Measurements from ENCODE around the gene HIC1. TPM values are rescaled to one million over a fixed set of nuclear protein-coding genes. Genes with fewer than 3 reads are reported as not detected.
A peak's percentile ranks its signal among the peaks of the same experiment; 100 is the strongest.

Gene HIC1
- total RNA-seq, 1 donor from 2014 or later = 97.9 TPM

DNA sequence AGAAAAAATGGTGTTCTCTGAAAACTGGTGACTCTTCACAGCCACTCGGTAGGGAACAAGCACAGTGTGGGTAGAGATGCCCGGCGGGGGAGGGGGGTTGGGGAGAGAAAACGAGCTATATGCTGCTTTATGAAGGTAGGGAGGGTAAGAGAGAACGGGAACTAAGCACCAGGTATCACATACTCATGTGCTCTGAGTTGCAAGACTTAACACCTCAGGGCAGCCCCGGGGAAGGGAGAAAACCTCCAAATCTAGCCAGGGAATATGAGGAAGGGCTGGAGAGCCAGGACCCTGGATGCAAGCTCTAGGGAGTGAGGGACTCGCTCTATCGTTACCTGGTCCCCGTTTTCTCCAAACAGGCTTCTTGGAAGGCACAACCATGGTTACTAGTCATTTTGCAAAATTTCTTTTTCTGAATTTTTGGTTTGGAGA is 35.3 kb downstream of the HIC1 start:
- no peak for DNase-seq (ENCODE audit: low spot score in 2 of 2, unreplicated experiment in 2 of 2)
- no peaks in the 10 kb centered on the region for H3K27me3 Mint-ChIP-seq (ENCODE audit: low read depth)
- no peak overlapping the region for H3K4me3 Mint-ChIP-seq
- H3K4me1 Mint-ChIP-seq = peaks cover 74% of the 10 kb centered on the region
- peak overlapping the region; percentile 90 for H3K27ac Mint-ChIP-seq
- H3K36me3 Mint-ChIP-seq = peaks cover 5% of the 10 kb centered on the region
- no peaks in the 10 kb centered on the region for H3K9me3 Mint-ChIP-seq
- TF ChIP-seq, protein P1, sequence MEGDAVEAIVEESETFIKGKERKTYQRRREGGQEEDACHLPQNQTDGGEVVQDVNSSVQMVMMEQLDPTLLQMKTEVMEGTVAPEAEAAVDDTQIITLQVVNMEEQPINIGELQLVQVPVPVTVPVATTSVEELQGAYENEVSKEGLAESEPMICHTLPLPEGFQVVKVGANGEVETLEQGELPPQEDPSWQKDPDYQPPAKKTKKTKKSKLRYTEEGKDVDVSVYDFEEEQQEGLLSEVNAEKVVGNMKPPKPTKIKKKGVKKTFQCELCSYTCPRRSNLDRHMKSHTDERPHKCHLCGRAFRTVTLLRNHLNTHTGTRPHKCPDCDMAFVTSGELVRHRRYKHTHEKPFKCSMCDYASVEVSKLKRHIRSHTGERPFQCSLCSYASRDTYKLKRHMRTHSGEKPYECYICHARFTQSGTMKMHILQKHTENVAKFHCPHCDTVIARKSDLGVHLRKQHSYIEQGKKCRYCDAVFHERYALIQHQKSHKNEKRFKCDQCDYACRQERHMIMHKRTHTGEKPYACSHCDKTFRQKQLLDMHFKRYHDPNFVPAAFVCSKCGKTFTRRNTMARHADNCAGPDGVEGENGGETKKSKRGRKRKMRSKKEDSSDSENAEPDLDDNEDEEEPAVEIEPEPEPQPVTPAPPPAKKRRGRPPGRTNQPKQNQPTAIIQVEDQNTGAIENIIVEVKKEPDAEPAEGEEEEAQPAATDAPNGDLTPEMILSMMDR (IDR thresholded peaks at IDR 0.05; ENCODE audit: unreplicated experiment) = no peak

DNA sequence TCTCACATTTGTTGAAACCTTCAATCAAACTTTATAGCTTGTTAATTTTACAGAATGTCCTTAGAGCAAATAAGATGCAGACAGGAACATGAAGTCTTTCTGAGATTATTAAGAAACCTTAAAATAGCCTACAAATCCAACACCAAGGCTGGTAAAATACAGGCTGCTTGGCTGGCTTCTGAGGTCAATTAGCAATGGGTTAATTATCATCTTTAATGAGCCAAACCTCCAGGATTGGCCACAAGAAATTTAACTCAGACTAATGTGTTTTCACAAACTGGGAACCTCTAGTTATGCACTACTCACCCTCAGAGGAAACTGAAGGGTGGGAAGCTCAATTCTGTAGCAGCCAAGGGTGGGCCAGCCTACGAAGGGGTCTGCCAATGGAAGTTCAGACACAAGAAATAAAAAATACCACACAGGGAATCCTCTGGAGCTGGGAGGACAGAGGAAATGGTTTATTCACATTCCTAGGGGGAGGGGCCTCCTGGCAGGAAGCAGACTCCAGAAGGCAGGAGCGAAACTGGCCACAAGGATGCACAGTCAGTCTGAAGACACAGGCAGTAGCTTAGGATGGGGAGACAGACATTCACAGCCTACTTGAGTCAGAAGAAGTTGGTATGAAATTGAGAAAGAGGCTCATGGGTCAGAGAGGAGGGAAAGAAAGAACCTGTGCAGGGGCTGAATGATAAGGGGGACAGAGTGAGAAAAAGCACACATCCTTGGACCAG is 36.1 kb downstream of the HIC1 start:
- peak; percentile 49 to 69 for DNase-seq (ENCODE audit: low spot score in 2 of 2, unreplicated experiment in 2 of 2)
- Mint-ChIP-seq H3K9me3 (no peaks in the 10 kb centered on the region), H3K4me3 (no peak overlapping the region), H3K4me1 (peaks cover 72% of the 10 kb centered on the region), H3K36me3 (peaks cover 5% of the 10 kb centered on the region), H3K27ac (peak overlapping the region; percentile 90), H3K27me3 (ENCODE audit: low read depth) (no peaks in the 10 kb centered on the region)
- TF ChIP-seq, protein P1 (IDR thresholded peaks at IDR 0.05; ENCODE audit: unreplicated experiment) = no peak

DNA sequence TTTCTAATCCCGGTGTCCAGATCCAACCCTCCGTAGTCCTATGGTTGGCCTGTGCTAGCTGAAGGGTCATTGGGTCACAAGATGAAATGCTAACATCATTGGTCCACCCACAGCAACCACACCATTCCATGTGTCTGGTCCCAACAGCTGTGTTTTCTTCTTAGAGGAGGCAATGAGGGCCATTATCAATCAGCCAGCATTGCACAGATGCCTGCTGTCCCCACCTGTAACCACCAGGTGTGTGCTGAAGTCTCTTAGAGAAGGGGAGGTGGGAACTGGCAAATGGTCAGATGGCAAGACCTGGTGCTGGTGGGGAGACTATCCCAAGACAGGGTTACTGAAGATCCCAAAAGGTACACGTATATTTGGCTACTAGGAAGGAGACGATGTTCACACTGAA is 37.4 kb downstream of the HIC1 start:
- Mint-ChIP-seq H3K4me1 (peaks cover 67% of the 10 kb centered on the region), H3K9me3 (no peaks in the 10 kb centered on the region), H3K27me3 (ENCODE audit: low read depth) (no peaks in the 10 kb centered on the region), H3K36me3 (peaks cover 5% of the 10 kb centered on the region), H3K4me3 (no peak overlapping the region), H3K27ac (peak overlapping the region; percentile 63)
- TF ChIP-seq, protein P1 (IDR thresholded peaks at IDR 0.05; ENCODE audit: unreplicated experiment) = no peak
- DNase-seq (ENCODE audit: low spot score in 2 of 2, unreplicated experiment in 2 of 2) = no peak

DNA sequence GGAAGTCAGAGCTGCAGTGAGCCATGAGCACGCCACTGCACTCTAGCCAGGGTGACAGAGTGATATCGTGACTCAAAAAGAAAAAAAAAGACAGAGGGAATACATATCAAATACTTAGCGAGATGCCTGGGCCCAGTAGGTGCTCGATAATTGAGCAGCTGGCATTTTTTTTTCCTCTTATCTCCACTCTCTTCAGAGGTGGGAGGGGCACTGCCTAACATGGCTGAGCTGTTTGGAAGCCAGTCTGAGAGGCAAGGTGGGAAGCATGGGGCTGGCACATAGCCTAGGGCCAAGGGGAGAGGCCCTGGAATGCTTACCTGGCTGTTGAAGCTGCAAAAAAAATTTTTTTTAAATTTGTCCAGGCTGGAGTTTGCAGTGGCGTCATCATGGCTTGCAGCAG is 38.4 kb downstream of the HIC1 start:
- Mint-ChIP-seq H3K4me1 (peaks cover 60% of the 10 kb centered on the region), H3K27me3 (ENCODE audit: low read depth) (no peaks in the 10 kb centered on the region), H3K36me3 (peaks cover 5% of the 10 kb centered on the region), H3K9me3 (no peaks in the 10 kb centered on the region), H3K4me3 (no peak overlapping the region), H3K27ac (peak overlapping the region; percentile 91)
- DNase-seq (ENCODE audit: low spot score in 2 of 2, unreplicated experiment in 2 of 2) = no peak
- TF ChIP-seq, protein P1 (IDR thresholded peaks at IDR 0.05; ENCODE audit: unreplicated experiment) = no peak

DNA sequence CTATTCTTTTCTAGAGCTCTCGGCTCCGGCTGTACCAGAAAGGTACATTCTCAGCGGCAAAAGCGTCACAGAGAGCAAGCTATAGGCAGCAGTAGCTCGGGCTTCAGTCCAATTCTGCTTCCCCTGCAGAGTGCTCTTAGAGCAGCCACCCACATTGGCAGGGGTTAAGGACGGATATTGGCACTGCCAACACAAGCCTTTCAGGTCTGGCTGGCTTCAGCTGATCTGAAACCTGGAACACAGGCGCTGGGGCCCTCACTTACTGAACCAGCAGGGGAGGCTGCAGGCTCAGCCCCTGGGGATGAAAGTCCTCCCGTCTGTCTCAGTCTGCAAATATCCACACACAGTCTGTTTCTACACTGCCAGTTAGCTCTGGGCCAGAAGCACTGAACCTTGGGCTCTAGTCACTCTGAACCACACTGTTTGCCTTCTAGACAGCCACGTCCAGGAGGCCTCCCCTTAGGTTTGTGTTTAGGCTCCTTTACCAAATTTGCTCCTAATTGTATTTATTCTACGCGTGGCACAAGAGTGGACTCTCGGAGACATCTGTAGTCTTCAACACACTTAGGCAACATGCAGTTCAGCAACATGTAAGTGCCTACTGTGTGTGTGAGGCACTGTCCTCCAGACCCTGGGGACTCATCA is 40.1 kb downstream of the HIC1 start:
- no peaks in the 10 kb centered on the region for H3K9me3 Mint-ChIP-seq
- H3K27me3 Mint-ChIP-seq (ENCODE audit: low read depth) = no peaks in the 10 kb centered on the region
- H3K4me1 Mint-ChIP-seq = peaks cover 43% of the 10 kb centered on the region
- H3K27ac Mint-ChIP-seq = peak overlapping the region; percentile 81
- H3K4me3 Mint-ChIP-seq = no peak overlapping the region
- TF ChIP-seq, protein P1 (IDR thresholded peaks at IDR 0.05; ENCODE audit: unreplicated experiment) = peak; percentile 20
- peaks cover 5% of the 10 kb centered on the region for H3K36me3 Mint-ChIP-seq
- DNase-seq (ENCODE audit: low spot score in 2 of 2, unreplicated experiment in 2 of 2) = peak in 1 of 2 experiments; percentile 57
